GM21381 (cell line): ENCODE data around the gene TFDP1.
"Not testable (repeated sequence)": the region's sequence is repeated elsewhere in the genome, so short reads cannot be mapped to it uniquely, and the experiment has no call there.

Experiments
- ATAC-seq: cut with Tn5 transposase; IDR thresholded peaks from one replicate; pipeline ENCODE4 v1.9.1; 2021; ENCODE audit warnings: mild to moderate bottlenecking, moderate library complexity; ENCODE audit not compliant: unreplicated experiment

Gene TFDP1

DNA sequence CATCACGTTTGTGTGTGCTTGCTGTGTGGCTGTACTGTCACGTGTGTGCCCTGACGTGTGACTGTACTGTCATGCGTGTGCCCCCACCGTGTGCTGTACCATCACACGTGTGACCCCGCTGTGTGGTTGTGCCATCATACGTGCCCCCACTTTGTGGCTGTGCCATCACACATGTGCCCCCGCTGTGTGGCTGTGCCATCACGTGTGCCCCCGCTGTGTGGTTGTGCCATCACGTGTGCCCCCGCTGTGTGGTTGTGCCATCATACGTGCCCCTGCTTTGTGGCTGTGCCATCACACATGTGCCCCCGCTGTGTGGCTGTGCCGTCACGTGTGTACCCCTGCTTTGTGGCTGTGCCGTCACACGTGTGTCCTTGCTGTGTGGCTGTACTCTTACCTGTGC, 25.7 kb downstream of the TFDP1 start:
- ATAC-seq, result no peak

DNA sequence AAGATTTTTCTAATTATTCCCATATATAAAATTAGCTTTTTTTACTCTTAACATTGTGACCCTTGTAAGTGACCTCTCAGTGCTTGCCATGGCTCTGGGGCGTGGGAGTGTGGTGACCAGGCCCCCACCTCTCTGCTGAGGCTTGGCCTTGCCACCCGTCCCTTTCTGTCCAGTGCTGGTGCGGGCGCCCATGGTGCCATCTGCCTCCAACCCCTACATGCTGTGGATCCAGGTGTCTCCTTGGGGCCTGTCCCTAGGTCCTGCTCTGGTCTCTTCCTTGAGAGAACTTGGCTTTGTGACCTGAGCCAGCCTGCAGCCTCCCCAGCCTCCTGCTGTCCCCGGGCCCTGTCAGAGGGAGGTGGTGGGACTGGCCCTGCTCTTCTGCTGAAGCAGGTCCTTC, 27.4 kb downstream of the TFDP1 start:
- ATAC-seq, result no peak

DNA sequence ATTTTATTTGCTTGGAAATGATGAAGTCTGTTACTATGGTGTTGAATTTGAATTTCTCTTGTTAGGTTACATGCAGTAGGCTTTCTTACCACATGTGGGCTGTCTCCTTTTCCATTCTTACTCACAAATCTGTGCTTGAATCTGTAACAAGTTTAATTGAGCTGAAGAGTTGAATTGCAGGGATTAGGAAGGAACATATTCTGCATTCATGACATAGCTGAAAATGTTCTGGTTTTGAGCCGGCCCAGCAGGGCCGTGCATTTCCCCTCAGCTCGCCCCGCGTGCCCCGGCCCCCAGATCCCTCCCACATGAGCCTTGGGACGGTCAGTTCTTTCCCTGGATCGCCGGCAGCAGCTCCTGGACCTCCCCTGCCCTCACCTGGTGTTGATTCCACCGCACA, 28.1 kb downstream of the TFDP1 start:
- no peak for ATAC-seq

DNA sequence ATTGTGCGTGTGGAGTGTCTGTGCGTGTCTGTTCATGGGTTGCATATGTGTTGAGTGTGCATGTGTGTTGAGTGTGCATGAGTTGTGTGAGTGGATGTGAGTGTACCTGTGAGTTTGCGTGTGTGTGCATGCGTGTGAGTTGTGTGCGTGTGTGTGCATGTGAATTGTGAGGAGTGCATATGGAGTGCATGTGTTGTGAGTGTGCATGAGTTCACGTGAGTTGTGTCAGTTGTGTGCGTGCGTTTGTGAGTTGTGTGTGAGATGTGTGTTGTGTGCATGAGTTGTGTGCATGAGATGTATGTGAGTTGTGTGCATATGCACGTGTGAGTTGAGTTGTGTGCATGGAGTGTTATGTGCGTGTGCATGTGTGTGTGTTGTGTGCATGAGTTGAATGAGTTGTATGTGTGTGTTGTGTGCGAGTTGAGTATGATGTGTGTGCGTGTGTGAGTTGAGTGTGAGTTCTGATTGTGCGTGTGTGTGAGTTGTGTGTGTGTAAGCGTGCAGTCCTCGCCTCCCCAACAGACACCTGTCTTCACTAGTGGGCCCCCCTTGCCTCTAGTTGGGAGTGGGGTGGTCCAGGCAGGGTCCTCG, 29.3 kb downstream of the TFDP1 start:
- ATAC-seq, result no peak

DNA sequence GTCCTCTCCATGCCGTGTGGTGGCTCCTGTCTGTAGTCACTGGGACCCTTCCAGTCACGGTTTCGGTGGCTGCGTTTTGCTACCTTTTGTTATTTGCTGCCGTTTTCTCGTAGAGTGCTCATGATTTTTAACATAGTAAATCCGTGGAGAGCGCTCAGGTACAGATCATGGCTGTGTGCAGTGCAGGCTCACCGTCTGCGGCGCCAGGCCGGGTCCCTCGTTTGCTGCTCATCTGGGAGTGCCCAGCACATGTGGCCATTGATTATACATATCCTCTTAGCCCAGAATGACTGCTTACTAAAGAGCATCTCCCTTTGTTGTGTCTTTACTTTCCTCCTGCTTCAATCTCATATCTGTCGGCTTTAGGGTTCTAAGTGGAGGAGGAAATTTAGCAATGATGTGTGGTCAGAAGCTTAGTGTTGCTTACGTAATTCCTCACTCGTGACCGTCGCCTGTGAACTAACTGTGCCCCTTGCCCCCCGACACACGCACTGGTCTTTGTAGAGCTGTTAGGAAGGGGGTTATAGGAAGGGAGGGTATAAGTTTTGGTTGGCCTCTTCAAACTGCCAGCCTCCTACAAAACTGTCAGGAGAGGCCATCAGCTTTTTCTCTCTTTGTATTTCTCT, 31.8 kb downstream of the TFDP1 start:
- no peak for ATAC-seq

DNA sequence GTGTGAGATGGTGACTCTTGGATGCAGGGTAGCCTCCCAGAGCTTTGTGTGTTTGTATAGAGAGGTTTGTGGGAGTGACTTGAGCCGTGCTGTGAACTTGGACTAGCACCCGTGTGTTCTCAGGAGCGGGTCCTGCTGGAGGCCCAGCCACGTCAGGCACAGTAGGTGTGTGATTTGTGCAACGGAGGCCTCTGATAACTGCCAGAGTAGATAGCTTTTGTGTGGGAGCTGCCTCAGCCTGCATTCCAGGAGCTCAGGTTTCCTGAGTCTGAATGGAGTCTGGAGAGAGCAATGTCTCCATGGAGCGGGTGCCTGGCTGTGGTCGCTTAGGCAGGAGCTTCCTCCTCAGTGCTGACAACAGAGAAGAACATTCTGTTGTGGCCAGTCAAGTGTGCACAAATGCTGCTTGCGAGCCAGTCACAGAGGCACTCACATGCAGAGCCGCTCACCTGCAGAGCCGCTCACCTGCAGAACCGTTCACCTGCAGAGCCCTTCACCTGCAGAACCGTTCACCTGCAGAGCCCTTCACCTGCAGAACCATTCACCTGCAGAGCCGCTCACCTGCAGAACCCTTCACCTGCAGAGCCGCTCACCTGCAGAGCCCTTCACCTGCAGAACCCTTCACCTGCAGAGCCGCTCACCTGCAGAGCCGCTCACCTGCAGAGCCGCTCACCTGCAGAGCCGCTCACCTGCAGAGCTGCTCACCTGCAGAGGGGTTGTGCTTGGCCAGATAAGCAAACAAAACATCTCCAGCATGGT, 32.6 kb downstream of the TFDP1 start:
- ATAC-seq, result no peak

DNA sequence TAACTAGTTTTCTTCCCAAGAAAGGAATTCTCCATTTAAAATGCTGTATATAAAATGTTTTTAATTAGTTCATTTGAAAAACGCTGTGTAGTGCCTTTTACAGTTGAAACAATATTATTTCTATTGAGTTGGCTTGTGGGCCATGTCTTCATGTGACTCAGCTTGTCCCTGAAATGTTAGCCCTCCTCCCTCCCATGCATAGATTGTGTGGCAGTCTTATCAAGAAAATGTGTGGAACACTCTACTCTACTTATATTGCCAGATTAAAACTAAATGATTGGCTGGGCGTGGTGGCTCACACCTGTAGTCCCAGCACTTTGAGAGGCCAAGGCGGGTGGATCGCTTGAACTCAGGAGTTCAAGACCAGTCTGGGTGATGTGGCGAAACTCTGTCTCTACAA, 33.4 kb downstream of the TFDP1 start:
- no peak for ATAC-seq

DNA sequence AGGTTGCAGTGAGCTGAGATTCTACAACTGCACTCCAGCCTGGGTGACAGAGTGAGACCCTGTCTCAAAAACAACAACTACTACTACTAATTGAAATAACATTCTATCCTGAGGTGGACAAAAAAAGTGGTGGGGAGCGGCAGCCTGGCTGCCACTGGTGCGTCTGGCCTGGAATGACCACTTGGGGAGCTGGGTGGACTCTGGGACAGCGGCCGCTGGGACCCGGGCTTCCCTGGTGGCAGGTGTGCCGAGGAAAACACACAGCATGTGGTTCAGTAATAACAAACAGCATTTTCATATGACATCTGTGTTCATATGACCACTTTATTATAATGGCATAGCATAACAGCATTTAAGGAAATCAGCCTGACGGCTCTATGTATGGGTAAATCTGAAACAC, 33.9 kb downstream of the TFDP1 start:
- ATAC-seq, result no peak

DNA sequence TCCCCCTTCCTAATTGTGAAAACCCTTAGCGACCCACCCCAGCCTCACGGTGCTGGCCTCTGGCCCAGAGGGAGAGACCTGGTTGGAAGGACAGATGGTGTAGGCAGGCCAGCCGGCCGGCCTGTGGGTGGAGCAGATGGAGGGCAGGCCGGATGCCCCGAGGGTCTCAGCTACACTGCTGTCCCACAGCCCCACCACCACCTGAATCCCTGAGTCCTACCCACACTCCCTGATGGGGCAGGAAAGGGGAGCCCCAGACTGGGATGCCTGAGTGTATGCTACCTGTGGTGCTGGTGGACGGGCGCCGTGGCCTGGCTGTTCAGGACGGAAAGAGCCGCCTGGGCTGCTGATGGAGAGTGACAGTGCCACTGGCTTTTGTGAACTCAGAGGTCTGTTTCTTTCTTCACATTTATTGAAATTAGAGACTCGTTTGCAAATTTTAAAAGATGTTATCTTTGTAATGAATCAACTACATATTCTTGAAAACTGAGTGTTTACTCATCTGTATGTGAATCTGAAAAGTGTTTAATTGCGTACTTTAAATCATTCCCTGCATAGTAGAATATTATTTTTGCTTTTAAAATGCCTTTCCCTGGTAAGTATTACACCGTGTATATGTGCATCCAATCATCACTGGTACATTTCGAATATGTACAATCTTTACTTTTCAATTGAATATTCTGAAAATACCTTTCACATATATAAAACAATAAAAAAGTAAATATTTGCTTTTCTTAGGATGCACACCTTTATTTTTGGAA, 35.7 kb downstream of the TFDP1 start:
- ATAC-seq, result no peak

DNA sequence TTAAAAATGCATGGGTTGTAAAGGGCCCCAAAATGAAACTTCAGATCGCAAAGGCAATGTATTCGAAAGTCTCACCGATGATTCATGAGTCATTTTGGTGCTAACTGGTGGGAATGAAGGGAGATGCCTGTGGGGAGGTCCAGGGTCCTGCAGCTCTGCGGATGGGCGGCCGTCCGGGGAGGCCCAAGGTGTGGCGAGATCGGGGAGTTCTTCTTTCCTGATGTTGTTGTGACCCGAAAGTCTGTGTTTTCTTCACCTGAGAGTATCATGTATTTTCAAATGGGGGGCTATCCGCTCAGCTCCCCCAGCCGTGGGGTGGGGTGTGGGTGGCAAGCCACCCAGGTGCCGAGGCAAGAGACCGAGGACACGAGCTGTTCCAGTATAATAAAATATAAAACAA, 36.5 kb downstream of the TFDP1 start:
- no peak for ATAC-seq

DNA sequence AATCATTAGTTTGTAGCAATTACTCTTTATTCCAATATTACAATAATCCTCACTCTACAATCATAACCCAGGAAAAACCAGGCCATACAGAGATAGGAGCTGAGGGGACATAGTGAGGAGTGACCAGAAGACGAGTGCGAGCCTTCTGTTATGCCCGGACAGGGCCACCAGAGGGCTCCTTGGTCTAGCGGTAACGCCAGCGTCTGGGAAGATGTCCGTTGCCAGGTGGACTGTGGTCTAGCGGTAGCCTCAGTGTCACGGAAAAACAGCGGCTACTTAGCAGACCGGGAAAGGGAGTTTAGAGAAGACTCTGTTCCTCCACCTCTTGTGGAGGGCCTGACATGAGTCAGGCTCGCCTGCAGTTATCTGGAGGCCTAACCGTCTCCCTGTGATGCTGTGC, 36.9 kb downstream of the TFDP1 start:
- ATAC-seq, result not testable (repeated sequence)

DNA sequence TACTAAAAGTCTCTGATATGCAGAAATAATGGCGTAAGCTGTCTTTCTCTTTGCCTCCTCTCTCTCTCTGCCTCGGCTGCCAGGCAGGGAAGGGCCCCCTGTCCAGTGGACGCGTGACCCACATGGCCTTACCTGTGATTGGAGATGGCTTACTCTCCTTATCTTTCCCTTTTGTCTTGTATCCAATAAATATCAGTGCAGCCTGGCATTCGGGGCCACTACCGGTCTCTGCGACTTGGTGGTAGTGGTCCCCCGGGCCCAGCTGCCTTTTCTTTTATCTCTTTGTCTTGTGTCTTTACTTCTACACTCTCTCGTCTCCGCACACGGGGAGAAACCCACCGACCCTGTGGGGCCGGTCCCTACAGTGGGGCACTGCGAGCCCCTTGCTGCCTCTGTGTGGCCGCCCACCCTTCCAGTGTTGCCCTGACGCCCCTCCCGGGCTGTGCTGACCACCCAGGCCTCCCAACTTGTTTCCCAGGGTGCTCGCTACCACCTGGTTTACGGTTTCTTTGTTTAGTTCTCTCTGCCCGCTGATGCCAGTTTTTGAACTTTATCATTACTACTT, 37.5 kb downstream of the TFDP1 start:
- not testable (repeated sequence) for ATAC-seq

DNA sequence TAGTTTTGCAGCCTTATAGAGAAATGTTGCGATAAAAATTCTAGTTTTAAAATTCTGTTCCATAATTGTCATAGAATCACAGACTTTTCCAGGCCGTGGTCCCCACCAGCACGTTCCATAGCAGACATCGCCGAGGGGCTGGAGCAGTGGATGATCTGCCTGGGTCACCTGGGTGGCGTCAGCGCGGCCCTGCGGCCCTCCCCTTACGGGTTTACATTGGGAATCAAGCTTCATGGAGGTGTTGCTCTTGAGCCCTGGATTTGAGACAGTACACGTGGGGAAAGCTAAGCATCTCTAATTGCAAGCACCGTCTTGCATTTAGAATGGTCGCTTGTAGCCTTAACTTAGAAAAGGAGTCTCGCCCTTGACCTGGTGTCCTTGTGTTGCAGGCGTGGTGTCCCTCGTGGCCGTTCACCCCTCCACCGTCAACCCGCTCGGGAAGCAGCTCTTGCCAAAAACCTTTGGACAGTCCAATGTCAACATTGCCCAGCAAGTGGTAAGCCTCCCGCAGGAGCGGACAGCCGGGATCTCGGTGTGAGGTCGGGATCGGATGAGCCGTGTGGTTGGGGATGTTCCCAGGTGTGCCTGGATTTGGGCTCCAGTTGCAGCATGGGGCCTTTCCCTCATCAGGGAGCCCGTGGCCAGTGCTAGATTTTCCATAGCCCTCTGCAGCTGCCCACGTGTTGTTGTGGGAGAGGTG, 38.4 kb downstream of the TFDP1 start:
- no peak for ATAC-seq

DNA sequence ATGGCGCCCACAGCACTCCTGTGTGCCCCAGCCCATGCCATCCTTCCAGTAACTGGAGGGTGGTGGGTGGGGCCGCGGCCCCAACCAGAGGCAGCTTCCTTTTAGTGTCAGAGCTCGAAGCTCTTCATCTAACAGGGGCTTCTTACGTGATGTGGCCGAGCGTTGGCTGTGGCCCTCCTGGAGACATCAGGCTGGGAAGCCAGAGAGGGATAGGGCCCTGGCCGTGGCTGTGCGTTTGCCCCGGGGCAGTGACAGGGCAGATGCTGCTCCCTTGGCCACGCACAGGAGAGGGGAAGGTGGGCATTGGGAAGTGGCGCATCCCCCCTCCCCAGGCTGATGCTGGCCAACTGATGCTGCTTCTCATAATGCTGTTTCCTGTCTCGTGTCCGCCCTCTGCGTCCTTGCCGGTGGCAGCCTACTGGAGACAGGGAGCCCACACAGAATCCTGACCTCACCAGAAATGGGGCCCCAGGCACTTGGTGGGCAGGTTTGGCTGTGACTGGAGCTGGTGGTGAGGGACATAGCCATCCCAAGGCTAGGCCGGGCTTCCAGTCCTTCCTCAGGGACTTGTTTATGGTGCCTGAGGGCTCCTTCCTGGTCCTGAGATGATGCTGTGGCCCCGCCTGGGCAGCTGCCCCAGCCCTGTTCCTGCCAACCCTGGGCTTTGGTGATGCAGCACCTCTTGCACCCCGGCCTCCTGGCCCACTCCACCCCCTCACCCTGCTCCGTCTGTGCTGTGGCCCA, 39.1 kb downstream of the TFDP1 start:
- ATAC-seq, result no peak

DNA sequence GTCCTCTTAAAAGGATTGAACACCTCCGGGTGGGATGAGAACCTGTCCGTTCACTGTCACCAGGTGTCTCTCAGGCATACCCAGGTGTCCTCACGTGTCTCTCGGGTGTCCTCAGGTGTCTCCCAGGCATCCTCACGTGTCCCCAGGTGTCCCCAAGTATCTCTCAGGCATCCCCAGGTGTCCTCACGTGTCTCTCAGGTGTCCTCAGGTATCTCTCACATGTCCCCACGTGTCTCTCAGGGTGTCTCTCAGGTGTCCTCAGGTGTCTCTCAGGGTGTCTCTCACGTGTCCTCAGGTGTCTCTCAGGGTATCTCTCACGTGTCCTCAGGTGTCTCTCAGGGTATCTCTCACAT, 39.7 kb downstream of the TFDP1 start:
- no peak for ATAC-seq

DNA sequence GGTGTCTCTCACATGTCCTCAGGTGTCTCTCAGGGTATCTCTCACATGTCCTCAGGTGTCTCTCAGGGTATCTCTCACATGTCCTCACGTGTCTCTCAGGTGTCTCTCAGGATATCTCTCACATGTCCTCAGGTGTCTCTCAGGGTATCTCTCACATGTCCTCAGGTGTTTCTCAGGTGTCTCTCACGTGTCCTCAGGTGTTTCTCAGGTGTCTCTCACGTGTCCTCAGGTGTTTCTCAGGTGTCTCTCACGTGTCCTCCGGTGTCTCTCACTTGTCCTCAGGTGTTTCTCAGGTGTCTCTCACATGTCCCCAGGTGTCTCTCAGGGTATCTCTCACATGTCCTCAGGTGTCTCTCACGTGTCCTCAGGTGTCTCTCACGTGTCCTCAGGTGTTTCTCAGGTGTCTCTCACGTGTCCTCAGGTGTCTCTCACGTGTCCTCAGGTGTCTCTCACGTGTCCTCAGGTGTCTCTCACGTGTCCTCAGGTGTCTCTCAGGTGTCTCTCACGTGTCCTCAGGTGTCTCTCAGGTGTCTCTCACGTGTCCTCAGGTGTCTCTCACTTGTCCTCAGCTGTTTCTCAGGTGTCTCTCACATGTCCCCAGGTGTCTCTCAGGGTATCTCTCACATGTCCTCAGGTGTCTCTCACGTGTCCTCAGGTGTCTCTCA, 40.2 kb downstream of the TFDP1 start:
- ATAC-seq, result not testable (repeated sequence)

DNA sequence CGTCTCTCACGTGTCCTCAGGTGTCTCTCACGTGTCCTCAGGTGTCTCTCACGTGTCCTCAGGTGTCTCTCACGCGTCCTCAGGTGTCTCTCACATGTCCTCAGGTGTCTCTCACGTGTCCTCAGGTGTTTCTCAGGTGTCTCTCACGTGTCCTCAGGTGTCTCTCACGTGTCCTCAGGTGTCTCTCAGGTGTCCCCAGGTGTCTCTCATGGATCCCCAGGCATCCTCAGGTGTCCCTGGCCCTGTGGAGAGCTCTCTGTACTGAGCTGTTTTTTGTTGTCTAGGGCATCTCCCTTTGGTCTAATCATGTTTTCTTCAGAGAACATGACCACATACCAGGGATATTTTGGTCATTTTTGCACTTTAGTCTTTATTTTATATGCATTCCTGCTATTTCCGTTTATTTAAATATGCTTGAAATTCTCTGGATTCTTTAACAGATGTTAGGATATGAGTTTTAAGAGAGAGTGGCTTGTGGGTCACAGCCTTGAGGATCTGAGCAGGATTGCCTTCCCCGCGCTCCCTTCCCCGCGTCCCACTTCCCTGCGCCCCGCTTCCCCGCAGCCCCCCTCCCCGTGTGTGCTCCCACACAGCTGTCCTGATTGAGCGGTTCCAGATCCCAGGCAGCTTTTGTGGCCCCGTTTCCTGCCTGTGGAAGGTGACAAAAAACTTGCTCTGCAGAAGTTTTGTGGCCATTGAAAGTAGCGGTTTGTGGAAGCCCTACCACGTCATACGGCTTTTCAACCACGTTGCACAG, 41.6 kb downstream of the TFDP1 start:
- no peak for ATAC-seq

DNA sequence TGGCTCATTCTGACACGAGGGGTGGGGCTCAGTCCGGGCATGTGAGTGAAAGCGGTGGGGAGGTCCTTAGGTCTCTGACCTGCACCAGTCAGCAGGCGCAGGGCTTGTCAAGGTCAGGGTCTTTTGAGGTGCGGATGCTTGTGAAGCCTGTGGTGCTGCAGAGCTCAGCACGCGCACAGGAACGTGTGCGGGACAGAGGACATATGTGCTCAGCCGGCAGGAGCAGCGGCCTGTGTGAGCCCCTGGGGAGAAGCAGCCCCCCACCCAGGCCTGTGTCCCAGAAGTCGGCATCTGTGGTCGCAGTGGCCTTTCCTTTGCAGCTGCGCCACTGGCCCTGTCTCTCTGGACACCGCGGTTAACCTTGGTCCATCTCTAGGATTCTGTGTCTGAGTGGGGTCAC, 42.6 kb downstream of the TFDP1 start:
- no peak for ATAC-seq
